Endothelial cell of umbilical vein (primary cell): ENCODE results near the gene POU2F3. TPM values are rescaled to one million over a fixed set of nuclear protein-coding genes. Genes with fewer than 3 reads are reported as not detected.

Experiments used
- BruUV-seq: library from RNA; stranded (reverse); fragments of 400-500 nt; replicated peaks from 2 replicates; lab custom pipeline; 2021; lab: Mats Ljungman, UMichigan
- CTCF ChIA-PET: fragments of 300-600, 350-600 bp; sonication (Branson Sonifier 250); formaldehyde crosslinking; loops from one replicate; lab custom pipeline; 2021; ENCODE audit warnings: antibody characterized with exemption, inconsistent platforms; lab: Charles Lee
- POLR2A ChIA-PET: fragments of 300-600, 350-600 bp; sonication (Branson Sonifier 250); formaldehyde crosslinking; loops from one replicate; lab custom pipeline; 2021; ENCODE audit warnings: antibody characterized with exemption, inconsistent platforms; lab: Charles Lee
- DNase-seq: peaks from one replicate; pipeline ENCODE4 v3.0.0-alpha.2; 2011; ENCODE audit warnings: low read depth, low spot score
- FAIRE-seq: peaks from 2 replicates; lab custom pipeline; 2011; peaks lifted over from hg19 to GRCh38; lab: Jason Lieb, UNC
- H2AFZ ChIP-seq: 2 replicates; pipeline ENCODE4 v1.6.0; 2012; ENCODE audit warnings: low read depth, low read length, control low read depth, inconsistent platforms
- H3K27ac ChIP-seq: 2 replicates; pipeline ENCODE4 v1.5.1; 2011; ENCODE audit warnings: low read depth, mild to moderate bottlenecking, control low read depth, low read length, moderate library complexity; ENCODE audit not compliant: insufficient read depth
- H3K27me3 ChIP-seq, 2 experiments: 2 replicates each; pipeline versions ENCODE4 v1.6.0 to v1.6.1; 2011; ENCODE audit warnings: low read length in 2 of 2, mixed read lengths in 1 of 2; ENCODE audit not compliant: control insufficient read depth in 2 of 2, insufficient read depth in 2 of 2
- H3K36me3 ChIP-seq, 2 experiments: 2 replicates in 1 of 2; 3 replicates in 1 of 2; pipeline ENCODE4 v1.5.1; 2011; ENCODE audit warnings: low read length in 2 of 2, mild to moderate bottlenecking in 1 of 2, moderate library complexity in 1 of 2; ENCODE audit not compliant: control insufficient read depth in 2 of 2, insufficient read depth in 2 of 2; ENCODE audit errors: extremely low read depth in 1 of 2
- H3K4me1 ChIP-seq: 3 replicates; pipeline ENCODE4 v1.5.1; 2011; ENCODE audit warnings: mild to moderate bottlenecking, low read length; ENCODE audit not compliant: control insufficient read depth, insufficient read depth; ENCODE audit errors: extremely low read depth
- H3K4me2 ChIP-seq: 2 replicates; pipeline ENCODE4 v1.6.1; 2011; ENCODE audit warnings: low read length, control low read depth, mixed read lengths; ENCODE audit not compliant: insufficient read depth
- H3K4me3 ChIP-seq, 3 experiments: fragments of 200-600 bp in 1 of 3; sonication (generic), shearing (Covaris generic) in 1 of 3; replicated peaks in 1 of 3; 2 replicates each; pipeline ENCODE4 v1.5.1; 2011 to 2016; ENCODE audit warnings: control low read depth in 3 of 3, low read length in 3 of 3, mild to moderate bottlenecking in 2 of 3, inconsistent platforms in 1 of 3, low read depth in 1 of 3, moderate library complexity in 1 of 3; ENCODE audit not compliant: insufficient read depth in 1 of 3
- H3K79me2 ChIP-seq: 2 replicates; pipeline ENCODE4 v1.6.0; 2012; ENCODE audit warnings: low read length, inconsistent platforms; ENCODE audit not compliant: control insufficient read depth, insufficient read depth
- H3K9ac ChIP-seq: replicated peaks from 2 replicates; pipeline ENCODE3; 2011; ENCODE audit warnings: low read length, control low read depth; ENCODE audit not compliant: insufficient read depth; ENCODE audit errors: extremely low read depth
- H3K9me1 ChIP-seq: replicated peaks from 3 replicates; pipeline ENCODE4 v1.6.0; 2011; ENCODE audit warnings: mild to moderate bottlenecking, low read length; ENCODE audit not compliant: control insufficient read depth, insufficient read depth; ENCODE audit errors: extremely low read depth
- H3K9me3 ChIP-seq: replicated peaks from 2 replicates; pipeline ENCODE4 v1.5.1; 2012; ENCODE audit warnings: low read length, inconsistent platforms; ENCODE audit not compliant: control insufficient read depth, insufficient read depth
- H4K20me1 ChIP-seq: replicated peaks from 2 replicates; pipeline ENCODE3; 2011; ENCODE audit warnings: mild to moderate bottlenecking, low read length; ENCODE audit not compliant: control insufficient read depth, insufficient read depth; ENCODE audit errors: extremely low read depth
- CTCF ChIP-seq, 2 donors: IDR thresholded peaks; 1 replicate in 1 of 2; 2 replicates in 1 of 2; pipeline ENCODE4 v1.5.1; 2011; ENCODE audit warnings: low read length in 2 of 2, mild to moderate bottlenecking in 2 of 2, moderate library complexity in 2 of 2, control low read depth in 1 of 2, inconsistent platforms in 1 of 2, low read depth in 1 of 2; ENCODE audit not compliant: insufficient read depth in 1 of 2; ENCODE audit errors: extremely low read depth in 1 of 2
- EZH2 ChIP-seq: IDR thresholded peaks from 2 replicates; pipeline ENCODE4 v1.6.1; 2012; ENCODE audit warnings: borderline replicate concordance, low read depth, mild to moderate bottlenecking, moderate library complexity, low read length, inconsistent platforms; ENCODE audit not compliant: severe bottlenecking
- FOS ChIP-seq: IDR thresholded peaks from 2 replicates; pipeline ENCODE4 v1.6.1; 2011; ENCODE audit warnings: mild to moderate bottlenecking, low read length, moderate library complexity, borderline replicate concordance; ENCODE audit not compliant: insufficient read depth
- GATA2 ChIP-seq: IDR thresholded peaks from 2 replicates; pipeline ENCODE4 v1.7.0; 2011; ENCODE audit warnings: low read depth, mild to moderate bottlenecking, moderate library complexity, mixed read lengths, low read length; ENCODE audit not compliant: insufficient read length, insufficient read depth
- JUN ChIP-seq: IDR thresholded peaks from 2 replicates; pipeline ENCODE4 v1.6.1; 2011; ENCODE audit warnings: borderline replicate concordance, low read depth; ENCODE audit not compliant: insufficient read length, insufficient read depth
- MYC ChIP-seq: IDR thresholded peaks from one replicate; pipeline ENCODE4 v1.6.1; 2011; ENCODE audit warnings: mild to moderate bottlenecking, low read depth, low read length
- POLR2A ChIP-seq: IDR thresholded peaks from 2 replicates; pipeline ENCODE4 v1.6.1; 2012; ENCODE audit warnings: low read depth, mild to moderate bottlenecking, control low read depth, low read length
- POLR2AphosphoS5 ChIP-seq: IDR thresholded peaks from 2 replicates; pipeline ENCODE4 v1.6.1; 2012; ENCODE audit warnings: low read depth, mild to moderate bottlenecking, control low read depth, low read length, moderate library complexity; ENCODE audit not compliant: insufficient read depth
- dilution Hi-C: fragments of 300-500 bp; cut with MboI; formaldehyde crosslinking; loops from one replicate; pipeline ENCODE4 v1.15.0; 2019; ENCODE audit warnings: low sequenced_read_pairs; ENCODE audit not compliant: extremely low pct_ligation_motif_present
- intact Hi-C: fragments of 100-400 bp; cut with micrococcal nuclease; formaldehyde crosslinking; loops from one replicate; pipeline ENCODE4 v1.10.0; 2022
- polyA plus RNA-seq, 4 experiments: library from polyadenylated mRNA; depleted of rRNA in 3 of 4; stranded (reverse) in 3 of 4; unstranded in 1 of 4; fragments of >200 nt; gene quantifications; 2 replicates each; pipeline versions ENCODE4 v1.2.1 to v1.2.3, GENCODE V29; 2011 to 2012; ENCODE audit warnings: missing spikeins in 1 of 4
- total RNA-seq: library from RNA; stranded (reverse); gene quantifications from 2 replicates; pipeline ENCODE4 v1.2.3, GENCODE V29; 2021
- TF ChIP-seq, protein P1 (sequence below): IDR thresholded peaks from 2 replicates; pipeline ENCODE4 v1.6.1; 2011; ENCODE audit not compliant: insufficient read depth, insufficient read length

Gene POU2F3
- total and polyA plus RNA-seq, 2 donors (not counting 3 experiments of a cell fraction or from before 2014, with no cell fraction given), result 0.06 TPM; not detected in 1

GRCh38 chr11:120216426-120217102, 23.4 kb upstream of the POU2F3 start:
- Histone ChIP-seq H3K36me3 (no peaks in the 10 kb centered on the region), H3K9me1 (no peaks in the 10 kb centered on the region), H3K9ac (no peak overlapping the region), H3K4me1 (peaks cover 19% of the 10 kb centered on the region), H3K9me3 (no peaks in the 10 kb centered on the region), H3K4me2 (no peak overlapping the region), H2AFZ (no peak overlapping the region), H3K27ac (no peak overlapping the region), H3K79me2 (peaks cover 9% of the 10 kb centered on the region), H3K27me3 (no peaks in the 10 kb centered on the region), H4K20me1 (no peaks in the 10 kb centered on the region), H3K4me3 (no peak overlapping the region)
- no peak for DNase-seq
- CTCF ChIA-PET, result interaction anchor here (1.2 to 5.0 kb wide), 8 partner anchors 8 to 87 kb away, joined by 3 to 19 read pairs (median 7); no protein-coding TSS in a partner anchor
- dilution Hi-C loops (no loop called here), intact Hi-C loops (loop anchor here (10.0 kb wide), 3 partner anchors 348 to 862 kb away; no protein-coding TSS in a partner anchor)
- TF ChIP-seq JUN (no peak), POLR2AphosphoS5 (no peak), EZH2 (no peak), FOS (no peak), POLR2A (no peak), GATA2 (no peak), CTCF (IDR thresholded peaks at IDR 0.05; ENCODE audit: extremely low read depth in 1 of 2, insufficient read depth in 1 of 2, low read depth in 1 of 2, low read length in 2 of 2) (no peak), MYC (no peak)
- TF ChIP-seq, protein P1, sequence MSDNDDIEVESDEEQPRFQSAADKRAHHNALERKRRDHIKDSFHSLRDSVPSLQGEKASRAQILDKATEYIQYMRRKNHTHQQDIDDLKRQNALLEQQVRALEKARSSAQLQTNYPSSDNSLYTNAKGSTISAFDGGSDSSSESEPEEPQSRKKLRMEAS, result no peak
- no TSS peak for BruUV-seq
- FAIRE-seq, result no peak
- POLR2A ChIA-PET, result no interaction called here
